SU-DHL-6 (cell line): ENCODE results near the gene C11orf24.

Experiments used
- H2AFZ ChIP-seq: fragments of 200-600 bp; sonication (generic); 2 replicates; pipeline ENCODE4 v1.6.1; 2014; ENCODE audit warnings: low read depth, mild to moderate bottlenecking, moderate library complexity, mixed read lengths, antibody characterized with exemption, low read length; ENCODE audit not compliant: severe bottlenecking
- H3F3A ChIP-seq: fragments of 200-600 bp; shearing (Covaris generic); 2 replicates; pipeline ENCODE4 v1.6.0; 2016; ENCODE audit warnings: antibody characterized with exemption, mild to moderate bottlenecking; ENCODE audit not compliant: insufficient read depth
- H3K27ac ChIP-seq: fragments of 200-600 bp; sonication (generic); 2 replicates; pipeline ENCODE4 v1.5.1; 2016; ENCODE audit warnings: low read depth, mild to moderate bottlenecking, low read length, moderate library complexity, mixed read lengths
- H3K27me3 ChIP-seq: fragments of 200-600 bp; sonication (generic), shearing (Covaris generic); 2 replicates; pipeline ENCODE4 v1.6.0; 2014; ENCODE audit warnings: mild to moderate bottlenecking, low read length
- H3K36me3 ChIP-seq: fragments of 200-600 bp; sonication (generic); 2 replicates; pipeline ENCODE4 v1.6.1; 2014; ENCODE audit warnings: mild to moderate bottlenecking, low read length, mixed read lengths
- H3K4me2 ChIP-seq: fragments of 300-600, 200-600 bp; shearing (Covaris generic), sonication (generic); 2 replicates; pipeline ENCODE4 v1.6.0; 2014; ENCODE audit warnings: low read length, low read depth, mild to moderate bottlenecking; ENCODE audit not compliant: poor library complexity, severe bottlenecking
- H3K4me3 ChIP-seq: fragments of 200-600 bp; sonication (generic); 2 replicates; pipeline ENCODE4 v1.5.1; 2014; ENCODE audit warnings: antibody characterized with exemption, low read length, mild to moderate bottlenecking, mixed read lengths; ENCODE audit not compliant: insufficient read depth, poor library complexity, severe bottlenecking
- H3K79me2 ChIP-seq: fragments of 200-600 bp; sonication (generic); 2 replicates; pipeline ENCODE4 v1.6.1; 2014; ENCODE audit warnings: mild to moderate bottlenecking, low read length, moderate library complexity; ENCODE audit not compliant: insufficient read depth
- H3K9ac ChIP-seq: fragments of 200-600 bp; sonication (generic); 2 replicates; pipeline ENCODE4 v1.7.0; 2014; ENCODE audit warnings: mild to moderate bottlenecking, low read length
- H3K9me2 ChIP-seq: fragments of 200-600 bp; sonication (generic); replicated peaks from 2 replicates; pipeline ENCODE4 v1.6.1; 2014; ENCODE audit warnings: low read length; ENCODE audit not compliant: insufficient read depth
- H3K9me3 ChIP-seq: fragments of 200-600 bp; sonication (generic); 2 replicates; pipeline ENCODE4 v1.6.1; 2014; ENCODE audit warnings: low read length, mixed read lengths; ENCODE audit not compliant: insufficient read depth
- H4K20me1 ChIP-seq: fragments of 200-600 bp; sonication (generic); 2 replicates; pipeline ENCODE4 v1.6.1; 2014; ENCODE audit warnings: low read depth, mild to moderate bottlenecking, antibody characterized with exemption, low read length, moderate library complexity, mixed read lengths
- CTCF ChIP-seq: fragments of 200-600 bp; sonication (generic); IDR thresholded peaks from one replicate; pipeline ENCODE4 v1.5.1; 2017; ENCODE audit warnings: antibody characterized with exemption, mild to moderate bottlenecking, low read length, moderate library complexity; ENCODE audit not compliant: insufficient read depth, poor library complexity, severe bottlenecking
- EZH2phosphoT487 ChIP-seq: fragments of 200-600 bp; sonication (generic), shearing (Covaris generic); conservative IDR thresholded peaks from 2 replicates; pipeline ENCODE4 v1.6.1; 2018; ENCODE audit warnings: mild to moderate bottlenecking, antibody characterized with exemption, low read length, moderate library complexity, mixed read lengths

Gene C11orf24

GRCh38 chr11:68282861-68283230 lies 11.1 kb upstream of the C11orf24 start:
- TF ChIP-seq EZH2phosphoT487 (no peak), CTCF (no peak)
- peaks cover 5% of the 10 kb centered on the region; the same call in 1 of the 2 replicates for H3K9me3 ChIP-seq

GRCh38 chr11:68282141-68282860 lies 10.5 kb upstream of the C11orf24 start:
- no peaks in the 10 kb centered on the region for H3F3A ChIP-seq
- no peaks in the 10 kb centered on the region for H3K27me3 ChIP-seq
- H3K9me3 ChIP-seq, result peaks cover 5% of the 10 kb centered on the region; the same call in 1 of the 2 replicates
- no peak overlapping the region for H3K27ac ChIP-seq
- no peak overlapping the region for H3K4me2 ChIP-seq
- H2AFZ ChIP-seq, result no peak overlapping the region
- H3K9ac ChIP-seq, result no peak overlapping the region
- no peak overlapping the region for H3K4me3 ChIP-seq
- H3K79me2 ChIP-seq, result no peaks in the 10 kb centered on the region
- no peaks in the 10 kb centered on the region for H4K20me1 ChIP-seq
- H3K36me3 ChIP-seq, result no peaks in the 10 kb centered on the region
- no peaks in the 10 kb centered on the region for H3K9me2 ChIP-seq
- TF ChIP-seq EZH2phosphoT487 (no peak), CTCF (no peak)

More at GRCh38 chr11:68282861-68283230, 11.1 kb upstream of the C11orf24 start:
- Histone ChIP-seq H2AFZ (no peak overlapping the region), H3K4me3 (no peak overlapping the region), H3K79me2 (no peaks in the 10 kb centered on the region), H3K9me2 (no peaks in the 10 kb centered on the region), H3K4me2 (no peak overlapping the region), H4K20me1 (no peaks in the 10 kb centered on the region), H3K27ac (no peak overlapping the region), H3K36me3 (no peaks in the 10 kb centered on the region), H3F3A (no peaks in the 10 kb centered on the region), H3K9ac (no peak overlapping the region), H3K27me3 (no peaks in the 10 kb centered on the region)

- H3K4me2 ChIP-seq, result no peak overlapping the region
- peaks cover under 1% of the 10 kb centered on the region; the same call in 1 of the 2 replicates for H3K9me3 ChIP-seq
- TF ChIP-seq CTCF (no peak), EZH2phosphoT487 (no peak)
- no peak overlapping the region for H3K9ac ChIP-seq
- H2AFZ ChIP-seq, result no peak overlapping the region
- no peaks in the 10 kb centered on the region for H3K36me3 ChIP-seq
- H3F3A ChIP-seq, result no peaks in the 10 kb centered on the region
- no peak overlapping the region for H3K4me3 ChIP-seq
- no peak overlapping the region for H3K27ac ChIP-seq
- H3K79me2 ChIP-seq, result no peaks in the 10 kb centered on the region
- H3K27me3 ChIP-seq, result no peaks in the 10 kb centered on the region
- no peaks in the 10 kb centered on the region for H3K9me2 ChIP-seq
- no peaks in the 10 kb centered on the region for H4K20me1 ChIP-seq
Observed at GRCh38 chr11:68279676-68280075, 7.9 kb upstream of the C11orf24 start.
